HG03460 (cell line): ENCODE data around the gene NUP93.
"Not testable (repeated sequence)": the region's sequence is repeated elsewhere in the genome, so short reads cannot be mapped to it uniquely, and the experiment has no call there.

Experiments
- ATAC-seq: cut with Tn5 transposase; IDR thresholded peaks from one replicate; pipeline ENCODE4 v1.9.1; 2021; ENCODE audit not compliant: unreplicated experiment

The NUP93 gene

DNA sequence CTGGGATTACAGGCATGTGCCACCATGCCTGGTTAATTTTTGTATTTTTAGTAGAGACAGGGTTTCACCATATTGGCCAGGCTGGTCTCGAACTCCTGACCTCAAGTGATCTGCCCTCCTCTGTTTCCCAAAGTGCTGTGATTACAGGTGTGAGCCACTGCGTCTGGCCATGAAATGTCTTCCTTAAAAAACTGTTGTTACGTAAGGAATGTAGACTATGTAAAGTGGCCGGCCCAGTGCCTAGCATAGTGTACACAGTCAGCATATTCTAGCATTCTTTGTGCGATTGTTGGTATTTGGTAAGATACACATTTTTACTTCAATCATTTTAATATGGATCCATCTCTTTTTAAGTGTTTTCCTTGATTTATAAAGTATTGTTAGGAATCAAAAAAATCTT lies 81.7 kb downstream of the NUP93 start:
- ATAC-seq, result not testable (repeated sequence)

DNA sequence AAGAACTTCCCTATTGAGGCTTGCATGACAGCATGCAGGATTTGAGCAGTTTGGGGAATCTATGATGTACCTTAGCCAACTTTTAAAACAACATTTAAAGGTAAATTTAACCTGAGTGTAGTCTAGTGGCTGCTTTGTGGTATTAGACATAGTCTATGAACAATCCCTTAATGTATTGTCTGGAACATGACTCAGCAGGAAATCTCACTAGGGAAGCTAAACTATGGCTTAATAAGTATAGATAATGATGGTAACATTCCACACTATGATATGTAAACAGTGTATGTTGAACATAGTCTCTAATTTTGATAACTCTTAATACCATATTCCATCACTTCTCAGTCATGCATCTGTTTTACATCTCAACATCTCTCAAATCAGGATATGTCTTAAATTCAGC lies 83.0 kb downstream of the NUP93 start:
- no peak for ATAC-seq

- ATAC-seq, result no peak
Measured at GRCh38 chr16:56814537-56815432, 84.9 kb downstream of the NUP93 start.

- no peak for ATAC-seq
Measured at GRCh38 chr16:56815721-56816120, 85.8 kb downstream of the NUP93 start.

DNA sequence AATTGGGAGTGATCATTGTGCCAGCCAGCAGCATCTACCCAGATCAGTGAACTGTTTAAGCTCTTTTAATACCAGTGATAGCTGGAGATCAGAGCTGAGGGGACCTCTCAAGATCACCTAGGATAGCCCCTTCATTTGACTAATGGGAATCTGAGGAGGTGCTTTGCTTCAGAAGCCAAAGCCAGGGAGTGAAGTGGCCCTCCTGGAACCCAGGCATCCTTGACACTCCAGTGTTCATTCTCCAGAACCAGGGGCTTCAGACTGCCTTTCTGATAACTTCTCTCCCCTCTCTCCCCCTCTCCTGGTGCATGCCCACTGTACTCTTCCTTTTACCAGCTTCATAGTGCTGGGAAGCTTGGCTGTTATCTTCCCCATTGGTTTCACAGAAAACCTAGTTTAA lies 87.1 kb downstream of the NUP93 start:
- no peak for ATAC-seq

DNA sequence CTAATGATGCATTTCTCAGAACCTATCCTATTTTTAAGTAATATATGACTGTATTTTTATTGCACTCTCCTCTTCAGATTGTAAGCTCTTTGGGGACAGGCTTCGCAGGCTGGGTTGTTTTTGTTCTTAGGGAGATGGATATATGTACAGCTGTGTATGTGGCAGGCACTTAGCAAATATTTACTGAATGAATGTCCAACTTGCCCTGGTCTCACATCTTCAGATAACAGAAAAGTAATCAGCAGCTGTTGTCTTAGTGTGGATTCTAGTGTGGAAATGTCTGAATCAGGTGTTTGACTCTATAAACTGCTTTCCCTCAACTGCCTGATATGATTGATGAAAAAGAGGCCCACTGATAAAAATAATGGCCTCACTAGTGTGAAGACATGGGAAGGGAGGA lies 88.0 kb downstream of the NUP93 start:
- no peak for ATAC-seq

DNA sequence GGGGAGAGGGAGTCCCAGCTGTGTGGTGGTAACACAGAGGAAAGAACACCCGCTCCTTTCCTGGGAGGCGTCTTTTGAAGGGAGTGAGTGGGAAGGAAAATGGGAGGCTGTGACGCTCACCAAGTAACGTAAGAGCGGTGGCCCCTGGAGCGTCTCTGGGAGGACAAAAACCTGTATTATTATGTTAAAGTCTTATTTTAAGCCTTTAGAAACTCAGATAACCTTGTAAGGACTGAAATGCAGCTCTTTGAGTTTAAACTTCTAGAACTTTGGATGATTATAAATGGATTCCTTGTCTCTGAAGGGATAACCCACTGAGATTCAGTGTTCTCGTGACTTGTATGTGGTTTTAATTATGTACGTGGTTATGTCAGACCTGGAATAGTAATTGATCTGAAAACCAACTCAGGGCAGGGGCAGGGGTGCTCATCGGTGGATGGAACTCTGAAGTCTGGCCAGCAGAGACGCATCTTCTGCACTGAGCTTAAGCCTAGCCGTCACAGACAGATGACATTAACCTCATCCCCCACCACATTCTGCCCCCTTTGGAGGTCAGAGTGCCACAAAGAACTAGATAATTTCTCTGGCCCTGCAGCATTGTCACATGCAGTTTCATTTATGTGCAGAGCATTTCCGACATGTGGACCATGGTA lies 93.3 kb downstream of the NUP93 start:
- ATAC-seq, result no peak

DNA sequence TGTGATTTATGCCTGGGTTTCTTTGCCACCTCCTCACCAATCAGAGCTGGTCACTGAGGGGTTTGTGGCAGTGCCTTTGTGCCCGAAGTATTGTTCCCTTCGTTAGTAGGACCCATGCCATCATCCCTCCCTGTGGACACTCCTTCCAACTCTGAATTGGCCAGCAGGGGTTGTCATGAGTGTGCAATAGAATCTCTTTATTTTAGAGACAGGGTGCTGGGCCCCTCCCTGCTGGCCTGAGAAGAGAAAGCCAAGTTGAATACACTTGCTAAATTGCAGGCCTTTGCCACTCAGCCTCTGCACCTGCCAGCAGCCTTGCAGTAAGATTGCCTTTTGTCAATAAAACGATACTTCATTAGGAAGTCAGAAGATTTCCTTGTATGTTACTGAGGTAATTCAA lies 94.4 kb downstream of the NUP93 start:
- no peak for ATAC-seq

DNA sequence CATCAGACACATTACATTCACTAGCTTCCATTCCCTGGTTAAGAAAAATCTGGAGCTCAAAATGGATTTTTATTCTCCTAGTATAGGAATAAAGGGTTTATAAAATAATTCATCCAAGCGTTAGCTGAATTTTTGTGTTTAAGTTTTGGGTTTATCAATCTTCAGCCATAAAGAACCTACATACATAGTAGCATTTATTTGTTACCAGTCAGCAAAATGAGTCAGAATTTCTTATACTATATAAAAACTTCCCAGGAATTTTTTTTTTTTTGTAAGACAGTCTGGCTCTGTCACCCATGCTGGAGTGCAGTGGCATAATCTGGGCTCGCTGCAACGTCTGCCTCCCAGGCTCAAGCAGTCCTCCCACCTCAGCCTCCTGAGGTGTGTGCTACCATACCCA lies 94.9 kb downstream of the NUP93 start:
- no peak for ATAC-seq

DNA sequence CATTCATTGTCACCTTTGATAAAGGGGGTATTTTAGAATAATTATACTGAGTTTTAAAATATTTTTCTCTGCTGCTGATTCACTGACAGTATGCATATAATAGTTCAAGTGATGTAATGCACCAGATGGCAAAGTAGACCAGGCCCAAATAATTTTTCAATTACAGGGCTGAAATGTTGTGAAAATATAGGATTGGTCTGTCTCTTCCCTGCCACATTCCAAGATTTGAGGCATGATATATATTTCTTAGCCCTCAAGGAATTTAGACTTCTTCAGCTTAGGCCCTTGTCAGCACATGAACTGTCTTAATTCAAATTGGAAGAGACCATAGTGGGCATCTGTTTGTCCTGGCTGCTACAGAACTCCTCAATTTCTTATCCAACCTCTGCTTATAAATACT lies 95.9 kb downstream of the NUP93 start:
- ATAC-seq, result no peak

GRCh38 chr16:56828647-56829046 lies 98.7 kb downstream of the NUP93 start:
- ATAC-seq, result no peak

- ATAC-seq, result no peak
Measured at GRCh38 chr16:56830669-56831068, 100.7 kb downstream of the NUP93 start.

GRCh38 chr16:56832768-56833167 lies 102.8 kb downstream of the NUP93 start:
- no peak for ATAC-seq

GRCh38 chr16:56833243-56833970 lies 103.5 kb downstream of the NUP93 start:
- ATAC-seq, result no peak

GRCh38 chr16:56835320-56835719 lies 105.4 kb downstream of the NUP93 start:
- no peak for ATAC-seq

DNA sequence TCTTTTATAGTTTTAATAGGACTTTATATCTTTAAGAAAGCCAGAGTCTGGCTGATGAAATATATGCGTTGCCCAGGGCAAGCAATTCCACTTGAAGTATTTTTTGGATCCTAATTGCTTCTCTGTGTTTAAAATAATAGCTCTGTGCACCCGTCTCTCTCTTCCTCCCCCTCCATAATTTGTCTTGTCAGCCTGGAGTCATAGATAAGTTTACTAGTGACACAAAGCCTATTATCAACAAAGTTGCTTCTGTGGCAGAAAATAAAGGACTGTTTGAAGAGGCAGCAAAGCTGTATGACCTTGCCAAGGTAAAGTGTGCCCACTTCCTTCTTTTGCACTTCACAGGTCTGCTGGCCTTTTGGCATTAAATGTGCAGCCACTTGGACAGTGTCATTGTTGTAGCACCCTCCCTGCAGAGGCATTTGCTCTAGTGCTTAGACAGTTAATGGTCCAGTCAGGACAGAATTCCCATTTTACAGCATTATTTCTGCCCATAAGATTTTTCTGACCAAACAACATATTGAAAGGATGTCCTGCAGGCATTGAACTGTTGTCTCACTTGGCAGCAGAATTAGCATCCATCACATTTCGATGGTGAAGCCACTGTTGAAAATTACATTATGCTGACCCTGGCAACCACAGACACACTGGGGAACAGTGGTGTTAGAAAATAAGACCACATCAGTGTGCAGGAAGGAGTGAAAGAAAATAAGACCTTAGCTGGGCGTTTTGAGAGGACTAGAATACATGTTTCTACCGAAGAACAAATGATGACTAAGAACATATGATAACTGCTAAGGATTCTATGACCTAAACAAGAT lies 106.7 kb downstream of the NUP93 start:
- ATAC-seq, result no peak

DNA sequence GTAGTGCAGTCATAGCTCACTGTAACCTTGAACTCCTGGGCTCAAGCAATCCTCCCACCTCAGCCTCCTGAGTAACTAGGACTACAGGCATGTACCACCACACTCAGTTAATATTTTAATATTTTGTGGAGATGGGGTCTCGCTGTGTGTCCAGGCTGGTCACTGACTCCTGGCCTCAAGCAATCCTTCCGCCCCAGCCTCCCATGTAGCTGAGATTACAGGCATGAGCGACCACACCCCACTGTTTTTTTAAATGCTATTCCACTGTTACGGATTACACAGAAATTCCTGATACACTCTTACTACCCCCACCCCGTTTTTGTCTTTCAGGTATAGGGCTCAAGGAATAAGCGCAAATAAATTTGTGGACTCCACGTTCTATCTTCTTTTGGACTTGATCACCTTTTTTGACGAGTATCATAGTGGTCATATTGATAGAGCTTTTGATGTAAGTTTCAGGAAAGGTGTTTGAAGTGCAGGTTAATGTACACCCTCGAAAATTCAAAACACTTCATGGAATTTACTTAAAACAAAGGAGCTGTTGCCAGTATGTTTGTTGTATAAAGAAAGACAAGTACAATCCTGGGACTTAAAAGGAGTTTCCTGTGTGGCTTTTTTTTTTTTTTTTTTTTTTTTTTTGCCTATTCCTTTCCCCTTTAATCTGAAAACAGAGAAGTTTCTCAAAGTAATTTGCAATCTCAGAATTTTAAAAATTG lies 108.9 kb downstream of the NUP93 start:
- no peak for ATAC-seq

DNA sequence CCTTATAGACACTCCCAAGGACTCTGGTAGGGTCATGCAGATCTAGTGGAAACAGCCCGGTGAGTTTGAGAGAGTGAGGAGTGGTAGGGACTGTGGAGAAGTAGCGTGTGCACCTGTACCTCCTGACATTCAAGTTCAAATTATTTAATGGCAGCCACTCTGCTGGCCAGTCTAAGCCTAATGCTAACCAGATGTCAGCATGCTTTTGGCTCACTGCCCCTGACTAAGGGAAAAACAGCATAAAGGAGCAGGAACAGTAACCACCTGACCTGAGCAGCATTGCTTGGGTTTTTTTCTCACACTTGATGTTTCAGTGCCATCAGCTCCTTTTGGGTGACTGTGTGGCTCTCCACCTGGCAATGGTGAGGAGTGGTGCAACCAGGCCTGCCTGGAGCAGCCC lies 111.3 kb downstream of the NUP93 start:
- no peak for ATAC-seq

GRCh38 chr16:56841659-56842058 lies 111.7 kb downstream of the NUP93 start:
- ATAC-seq, result no peak

GRCh38 chr16:56842133-56842532 lies 112.2 kb downstream of the NUP93 start:
- no peak for ATAC-seq
